Measurements from ENCODE around the gene CEP170.

The CEP170 gene

GRCh38 chr1:243267914-243268653 lies 13.0 kb upstream of the CEP170 start:
- peak; percentile 90 to 91 for DNase-seq (ENCODE audit: low read depth in 2 of 2)

DNA sequence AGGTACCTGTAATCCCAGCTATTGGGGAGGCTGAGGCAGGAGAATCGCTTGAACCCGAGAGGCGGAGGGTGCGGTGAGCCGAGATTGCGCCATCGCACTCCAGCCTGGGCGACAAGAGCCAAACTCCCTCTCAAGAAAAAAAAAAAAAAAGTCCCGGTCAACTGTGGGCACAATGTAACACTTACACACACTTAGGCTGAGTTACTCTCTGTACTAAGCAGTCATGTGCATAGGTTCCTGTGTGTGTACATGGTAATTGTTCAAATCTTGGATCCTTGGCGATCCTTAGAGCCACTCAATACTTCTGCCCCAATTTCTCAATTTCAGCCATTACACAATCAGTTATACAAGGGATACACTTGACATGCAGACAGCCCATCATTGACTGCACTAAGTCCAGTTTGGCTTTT lies 12.4 kb upstream of the CEP170 start:
- DNase-seq (ENCODE audit: low read depth in 2 of 2), result no peak

DNA sequence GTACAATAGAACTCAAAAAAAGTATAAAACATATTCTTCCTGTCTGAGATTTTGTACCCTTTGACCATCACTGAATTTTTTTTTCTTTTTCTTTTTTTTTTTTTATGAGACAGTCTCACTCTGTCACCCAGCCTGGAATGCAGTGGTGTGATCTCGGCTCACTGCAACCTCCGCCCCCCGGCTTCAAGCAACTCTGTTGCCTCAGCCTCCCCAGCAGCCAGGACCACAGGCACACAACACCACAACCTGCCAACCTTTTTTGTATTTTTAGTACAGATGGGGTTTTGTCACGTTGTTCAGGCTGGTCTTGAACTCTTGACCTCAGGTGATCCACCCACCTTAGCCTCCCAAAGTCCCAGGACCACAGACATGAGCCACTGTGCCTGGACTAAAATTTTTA lies 11.2 kb upstream of the CEP170 start:
- no peak for DNase-seq (ENCODE audit: low read depth in 2 of 2)

DNA sequence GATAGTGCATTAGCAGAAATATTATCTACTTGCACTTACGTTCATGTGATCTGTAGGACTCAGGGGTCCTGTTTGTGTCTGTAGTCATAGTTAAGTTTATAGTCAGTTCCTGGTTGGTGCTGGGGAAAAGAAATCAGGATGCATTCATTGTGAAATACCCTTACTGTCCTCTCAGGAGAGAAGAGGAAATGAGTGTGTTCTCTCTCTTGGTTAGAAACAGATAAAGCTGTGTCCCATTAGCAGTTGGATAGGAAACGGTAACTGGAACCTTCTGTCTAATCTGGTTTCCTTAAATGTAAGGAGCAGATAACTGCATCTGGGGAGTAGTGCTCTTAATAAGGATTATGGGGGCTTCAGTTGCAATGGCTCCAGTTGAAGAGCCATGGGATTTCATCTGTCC lies 9.6 kb upstream of the CEP170 start:
- peak; percentile 66 to 70 for DNase-seq (ENCODE audit: low read depth in 2 of 2)

- DNase-seq (ENCODE audit: low read depth in 2 of 2), result no peak
Measured at GRCh38 chr1:243261390-243261789, 6.3 kb upstream of the CEP170 start.

- DNase-seq (ENCODE audit: low read depth in 2 of 2), result no peak
Measured at GRCh38 chr1:243260221-243260880, 5.3 kb upstream of the CEP170 start.

GRCh38 chr1:243258731-243259130 lies 3.6 kb upstream of the CEP170 start:
- DNase-seq (ENCODE audit: low read depth in 2 of 2), result no peak

GRCh38 chr1:243257189-243257588 lies 2.1 kb upstream of the CEP170 start:
- DNase-seq (ENCODE audit: low read depth in 2 of 2), result no peak

GRCh38 chr1:243256590-243256989 lies 1.5 kb upstream of the CEP170 start:
- no peak for DNase-seq (ENCODE audit: low read depth in 2 of 2)

- DNase-seq (ENCODE audit: low read depth in 2 of 2), result peak; percentile 99 to 100
Measured at GRCh38 chr1:243255791-243256512, 871 bp upstream of the CEP170 start, which contains the start of gene SDCCAG8. TSS of gene SDCCAG8 (plus strand) at chr1:243256041. CDS start at chr1:243256174, 133 bp downstream.

DNA sequence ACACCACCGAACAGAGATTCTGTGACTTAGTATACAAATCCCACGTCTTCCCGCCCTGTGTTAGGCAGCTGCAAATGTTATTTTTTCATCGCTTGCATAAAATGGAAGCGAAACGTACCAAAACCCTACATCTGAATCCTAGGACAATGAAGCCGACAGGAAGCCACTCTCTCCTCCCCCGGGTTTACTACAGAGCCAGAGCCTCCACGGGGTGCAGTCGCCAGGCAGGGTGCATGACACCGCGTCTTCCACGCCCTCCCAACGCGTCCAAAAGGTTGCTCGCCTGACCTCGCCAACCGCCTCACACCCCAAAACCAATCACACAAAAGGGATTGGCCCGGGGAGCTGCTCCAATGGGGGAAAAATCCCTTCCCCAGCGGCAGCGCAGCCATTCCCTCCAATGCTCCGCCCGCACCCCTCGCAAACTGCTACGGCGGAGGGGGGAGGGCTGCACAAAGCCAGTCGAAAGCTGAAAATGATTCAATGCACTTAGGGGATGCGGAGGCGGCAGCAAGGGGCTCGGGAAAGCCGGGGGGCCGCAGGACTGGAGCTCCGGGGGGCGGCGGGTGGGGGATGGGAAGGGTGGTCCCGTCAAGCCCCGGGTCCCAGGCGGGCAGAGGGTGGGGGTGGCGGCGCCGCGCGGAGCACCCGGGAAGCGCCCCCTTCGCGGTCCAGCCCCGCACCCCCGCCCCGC lies 701 bp downstream of the CEP170 start:
- no peak for DNase-seq (ENCODE audit: low read depth in 2 of 2)

DNA sequence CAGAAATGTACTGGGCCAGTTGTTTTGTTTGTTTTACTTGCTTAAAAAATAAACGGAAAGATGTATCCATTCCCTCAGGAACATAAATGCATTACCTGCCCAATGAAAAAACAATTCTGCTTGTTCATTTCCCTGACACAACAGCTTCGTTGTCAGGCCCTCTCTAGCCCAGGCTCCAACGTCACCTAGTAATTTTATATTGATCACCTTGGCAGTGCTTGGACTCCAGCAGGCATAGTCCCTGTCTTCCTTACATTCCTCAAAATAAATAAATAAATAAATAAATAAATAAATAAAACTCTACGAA lies 1.2 kb downstream of the CEP170 start:
- DNase-seq (ENCODE audit: low read depth in 2 of 2), result no peak

DNA sequence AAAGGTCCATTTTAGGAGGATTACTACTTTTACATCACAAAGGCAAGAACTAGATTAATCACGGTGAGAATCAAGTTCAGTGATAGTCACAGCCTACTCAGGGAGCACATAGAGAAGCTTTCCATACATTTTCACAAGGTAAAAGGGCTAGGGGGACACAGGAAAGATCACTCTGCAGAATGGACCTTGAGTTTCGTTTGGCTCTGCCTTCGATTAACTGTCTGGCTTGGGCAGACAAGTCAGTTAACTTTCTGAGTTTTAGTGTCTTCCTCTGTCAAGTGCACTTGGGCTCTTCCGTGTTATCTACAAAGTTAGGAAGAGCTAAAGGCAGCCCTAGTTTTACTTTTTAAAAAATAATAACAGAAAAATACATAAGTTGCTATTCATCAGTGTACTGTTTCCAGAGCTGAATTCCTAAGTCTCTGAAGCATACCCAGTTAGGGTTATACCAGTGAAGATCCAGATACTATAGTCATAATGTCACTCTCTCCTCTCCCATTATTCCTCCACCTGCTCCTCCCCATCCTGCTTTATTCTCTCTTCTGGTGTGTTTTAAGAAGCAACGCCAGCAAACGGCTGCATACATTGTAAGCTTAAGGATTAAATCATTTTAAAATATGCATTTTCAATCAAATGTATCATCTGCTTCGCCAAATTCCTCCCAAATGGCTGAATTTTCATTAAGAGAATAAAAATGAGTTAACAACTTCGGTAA lies 1.7 kb downstream of the CEP170 start:
- DNase-seq (ENCODE audit: low read depth in 2 of 2), result no peak

GRCh38 chr1:243251539-243251938 lies 3.5 kb downstream of the CEP170 start:
- no peak for DNase-seq (ENCODE audit: low read depth in 2 of 2)

DNA sequence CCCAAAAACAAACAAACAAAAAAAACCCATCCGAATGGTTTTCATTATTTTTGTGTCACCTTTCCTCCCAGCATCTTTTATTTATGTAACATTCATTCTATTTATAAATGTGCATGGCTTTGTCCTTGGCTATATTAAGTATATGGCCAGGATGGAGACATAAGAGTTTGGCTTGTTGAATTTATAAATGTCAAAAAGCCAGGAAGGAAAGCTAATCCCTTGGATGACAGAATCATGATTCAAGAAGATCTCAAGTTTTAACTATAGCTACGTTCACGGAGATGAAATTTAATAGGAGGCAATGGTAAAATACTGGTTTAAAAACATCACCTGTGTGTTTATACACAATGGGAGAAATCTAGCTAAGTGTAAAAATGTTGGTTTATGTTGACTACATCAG lies 5.0 kb downstream of the CEP170 start:
- no peak for DNase-seq (ENCODE audit: low read depth in 2 of 2)

GRCh38 chr1:243249214-243249613 lies 5.9 kb downstream of the CEP170 start:
- DNase-seq (ENCODE audit: low read depth in 2 of 2), result no peak

DNA sequence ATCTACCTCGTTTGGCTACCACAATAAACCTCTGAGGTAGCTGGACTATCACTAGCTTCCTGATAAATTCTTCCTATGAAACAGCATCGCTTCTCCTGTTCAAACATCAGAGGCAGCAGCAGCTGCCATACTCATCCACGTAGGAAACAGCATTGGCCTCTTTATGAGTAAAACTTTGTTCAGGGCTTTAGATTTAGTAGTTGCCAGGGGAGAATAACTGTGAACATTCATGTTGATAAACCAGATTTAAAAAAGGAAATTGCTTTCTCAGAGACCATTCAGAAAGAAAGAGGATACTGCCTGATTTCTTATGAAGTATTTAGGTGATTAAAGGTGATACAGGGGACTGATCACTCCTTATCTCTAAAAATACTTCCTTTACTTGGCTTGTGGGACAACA lies 7.2 kb downstream of the CEP170 start:
- DNase-seq (ENCODE audit: low read depth in 2 of 2), result no peak

- no peak for DNase-seq (ENCODE audit: low read depth in 2 of 2)
Measured at GRCh38 chr1:243246916-243247315, 8.2 kb downstream of the CEP170 start.

- DNase-seq (ENCODE audit: low read depth in 2 of 2), result no peak
Measured at GRCh38 chr1:243244432-243244841, 10.6 kb downstream of the CEP170 start.

DNA sequence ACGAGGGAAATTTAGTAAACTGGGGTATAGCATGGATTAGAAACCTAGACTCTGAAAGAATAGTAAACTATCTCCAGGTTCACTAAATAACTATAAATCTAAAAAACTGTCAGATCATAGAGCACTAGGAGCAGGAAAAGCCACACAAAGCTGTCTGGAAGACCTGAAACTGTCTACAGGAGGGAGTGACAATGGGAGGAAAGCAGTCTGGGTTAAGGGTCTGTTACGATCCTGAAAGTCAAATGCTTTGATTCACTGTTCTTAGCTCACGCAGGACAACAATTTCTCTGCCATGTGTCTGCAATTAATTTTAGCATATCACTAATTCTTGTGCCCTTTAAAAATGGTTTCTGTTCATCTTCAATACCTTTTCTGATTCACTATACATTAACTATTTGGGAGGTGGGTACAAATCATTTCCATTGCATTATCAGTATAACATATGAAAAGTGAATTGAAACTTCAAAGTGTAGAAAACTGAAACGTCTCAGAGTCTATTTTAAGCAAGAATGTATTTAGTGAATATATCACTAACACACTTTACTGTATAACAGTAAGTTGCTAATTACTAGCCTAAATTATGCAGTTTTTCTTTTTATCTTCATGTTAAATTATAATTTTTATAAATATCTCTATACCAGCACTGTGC lies 18.4 kb downstream of the CEP170 start:
- no peak for DNase-seq (ENCODE audit: low read depth in 2 of 2)

- DNase-seq (ENCODE audit: low read depth in 2 of 2), result no peak
Measured at GRCh38 chr1:243234978-243235647, 20.0 kb downstream of the CEP170 start.
